GM21447 (cell line): ENCODE data around the gene R3HDM1.
A peak's percentile ranks its signal among the peaks of the same experiment; 100 is the strongest.
"Not testable (repeated sequence)": the region's sequence is repeated elsewhere in the genome, so short reads cannot be mapped to it uniquely, and the experiment has no call there.

Source experiments
- ATAC-seq: cut with Tn5 transposase; IDR thresholded peaks from one replicate; pipeline ENCODE4 v1.9.1; 2021; ENCODE audit not compliant: unreplicated experiment

R3HDM1 gene

GRCh38 chr2:135531231-135532197 lies at the start of gene R3HDM1:
Gene R3HDM1 (plus strand): TSS chr2:135531484. CDS start chr2:135604846, 73,362 bp downstream.
- peak; percentile 81 for ATAC-seq

DNA sequence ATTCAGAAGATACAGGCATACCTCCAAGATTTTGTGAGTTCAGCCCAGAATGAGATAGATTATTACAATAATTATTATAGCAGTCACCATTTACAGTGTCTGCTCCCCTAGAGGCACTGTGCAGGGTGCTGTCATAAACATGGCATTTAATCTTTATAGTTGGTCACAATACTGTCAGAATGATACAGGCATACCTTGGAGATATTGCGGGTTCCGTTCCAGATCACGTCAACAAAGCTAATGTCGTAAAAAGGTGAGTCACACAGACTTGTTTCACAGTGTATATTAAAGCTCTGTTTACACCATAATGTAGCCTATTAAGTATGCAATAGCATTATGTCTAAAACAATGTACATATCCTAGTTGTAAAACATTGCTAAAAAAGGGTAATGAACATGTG lies 45.8 kb upstream of the R3HDM1 start:
- ATAC-seq, result no peak

- no peak for ATAC-seq
These were observed 40.9 kb upstream of the R3HDM1 start for GRCh38 chr2:135490376-135490775.

DNA sequence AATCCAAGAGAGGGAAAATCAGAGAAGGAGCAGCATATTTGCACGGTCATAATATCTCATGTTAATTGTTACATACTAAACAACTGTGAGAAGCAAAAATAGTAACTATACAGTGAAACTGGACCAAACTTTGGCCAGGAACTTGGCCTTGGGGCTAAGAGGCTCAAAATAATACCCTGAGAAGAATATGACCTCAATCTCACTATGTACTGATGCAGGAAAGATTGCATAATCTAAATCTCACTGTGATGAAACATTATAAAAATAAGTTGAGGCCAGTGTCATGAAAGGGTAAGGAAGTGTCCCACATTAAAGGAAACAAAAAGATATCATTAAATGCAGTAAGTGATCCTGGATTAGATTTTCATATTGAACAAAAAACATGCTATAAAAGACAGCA lies 36.8 kb upstream of the R3HDM1 start:
- no peak for ATAC-seq

DNA sequence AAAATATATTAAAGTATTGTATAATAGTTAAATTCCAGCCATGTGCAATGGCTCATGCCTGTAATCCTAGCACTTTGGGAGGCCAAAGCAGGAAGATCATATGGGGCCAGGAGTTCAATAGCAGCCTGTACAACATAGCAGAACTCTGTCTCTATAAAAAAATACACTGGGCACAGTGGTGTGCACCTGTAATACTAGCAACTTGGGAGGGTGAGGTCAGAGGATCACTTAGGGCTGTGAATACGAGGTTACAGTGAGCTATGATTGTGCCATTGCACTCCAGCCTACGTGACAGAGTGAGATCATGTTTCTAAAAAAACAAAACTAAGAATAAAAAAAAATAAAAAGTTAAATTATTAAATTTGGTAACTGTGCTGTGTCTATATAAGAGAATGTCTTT lies 36.4 kb upstream of the R3HDM1 start:
- no peak for ATAC-seq

DNA sequence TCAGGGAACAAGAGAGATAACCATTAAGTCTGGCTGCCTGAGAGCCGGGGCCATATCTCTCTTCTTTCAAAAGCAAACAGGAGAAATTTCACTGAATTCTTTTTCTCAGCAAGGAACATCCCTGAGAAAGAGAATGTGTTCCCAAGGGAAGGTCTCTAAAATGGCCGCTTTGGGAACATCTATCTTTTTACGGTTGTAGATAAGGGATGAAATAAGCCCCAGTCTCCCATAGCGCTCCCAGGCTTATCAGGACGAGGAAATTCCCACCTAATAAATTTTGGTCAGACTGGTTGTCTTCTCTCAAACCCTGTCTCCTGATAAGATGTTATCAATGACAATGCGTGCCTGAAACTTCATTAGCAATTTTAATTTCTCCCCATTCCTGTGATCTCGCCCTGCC lies 32.7 kb upstream of the R3HDM1 start:
- ATAC-seq, result not testable (repeated sequence)

DNA sequence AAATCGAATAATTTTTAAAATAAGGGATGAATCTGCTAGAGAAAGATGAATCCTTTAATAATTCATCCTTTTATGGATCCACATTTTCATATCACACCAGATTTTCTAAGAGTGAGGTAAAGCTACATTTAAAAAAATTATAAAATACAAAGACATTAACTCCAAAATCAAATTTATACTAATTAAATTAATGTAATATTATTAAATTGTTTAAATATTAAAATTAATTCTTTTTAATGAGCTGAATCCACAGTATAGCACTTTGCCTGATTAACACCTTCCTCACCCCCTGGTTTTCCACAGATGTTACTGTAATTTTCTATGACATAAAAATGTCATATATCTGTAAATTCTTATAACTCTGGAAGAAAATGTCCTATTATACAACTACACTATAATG lies 26.5 kb upstream of the R3HDM1 start:
- ATAC-seq, result no peak

- ATAC-seq, result no peak
These were observed 20.7 kb upstream of the R3HDM1 start for GRCh38 chr2:135510577-135510976.

DNA sequence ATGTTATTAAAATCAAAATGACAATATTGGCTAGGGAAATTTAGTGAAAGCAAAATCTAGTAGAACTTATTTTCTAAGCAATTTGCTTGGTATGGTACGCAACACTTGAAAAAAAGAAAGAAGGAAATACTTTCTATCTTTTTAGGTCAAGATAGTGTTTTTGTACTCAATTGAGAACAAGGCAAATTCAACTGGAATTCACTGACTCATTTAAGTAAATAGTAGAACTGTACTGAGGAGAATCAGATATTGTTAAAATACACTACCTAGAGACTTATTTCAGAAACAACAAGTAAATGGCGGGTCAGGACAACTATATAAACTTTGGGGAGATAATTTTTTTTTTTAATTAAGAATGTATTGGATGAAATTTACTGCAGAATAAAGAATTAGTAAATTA lies 19.2 kb upstream of the R3HDM1 start:
- no peak for ATAC-seq

GRCh38 chr2:135525786-135526185 lies 5.5 kb upstream of the R3HDM1 start:
- no peak for ATAC-seq

DNA sequence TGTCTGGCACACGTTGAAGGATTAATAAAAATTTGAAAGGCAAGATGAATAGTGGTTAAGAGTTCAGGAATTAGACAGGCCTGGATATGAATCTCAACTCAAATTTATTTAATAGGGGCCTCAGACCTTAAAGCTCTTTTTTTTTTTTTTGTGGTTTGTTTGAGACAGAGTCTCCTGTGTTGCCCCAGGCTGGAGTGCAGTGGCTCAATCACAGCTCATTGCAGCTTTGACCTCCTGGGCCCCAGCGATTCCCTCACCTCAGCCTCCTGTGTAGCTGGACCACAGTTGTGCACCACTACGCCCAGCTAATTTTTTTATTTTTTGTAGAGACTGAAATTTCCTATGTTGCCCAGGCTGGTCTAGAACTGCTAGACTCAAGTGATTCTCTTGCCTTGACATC lies 3.3 kb upstream of the R3HDM1 start:
- ATAC-seq, result no peak

DNA sequence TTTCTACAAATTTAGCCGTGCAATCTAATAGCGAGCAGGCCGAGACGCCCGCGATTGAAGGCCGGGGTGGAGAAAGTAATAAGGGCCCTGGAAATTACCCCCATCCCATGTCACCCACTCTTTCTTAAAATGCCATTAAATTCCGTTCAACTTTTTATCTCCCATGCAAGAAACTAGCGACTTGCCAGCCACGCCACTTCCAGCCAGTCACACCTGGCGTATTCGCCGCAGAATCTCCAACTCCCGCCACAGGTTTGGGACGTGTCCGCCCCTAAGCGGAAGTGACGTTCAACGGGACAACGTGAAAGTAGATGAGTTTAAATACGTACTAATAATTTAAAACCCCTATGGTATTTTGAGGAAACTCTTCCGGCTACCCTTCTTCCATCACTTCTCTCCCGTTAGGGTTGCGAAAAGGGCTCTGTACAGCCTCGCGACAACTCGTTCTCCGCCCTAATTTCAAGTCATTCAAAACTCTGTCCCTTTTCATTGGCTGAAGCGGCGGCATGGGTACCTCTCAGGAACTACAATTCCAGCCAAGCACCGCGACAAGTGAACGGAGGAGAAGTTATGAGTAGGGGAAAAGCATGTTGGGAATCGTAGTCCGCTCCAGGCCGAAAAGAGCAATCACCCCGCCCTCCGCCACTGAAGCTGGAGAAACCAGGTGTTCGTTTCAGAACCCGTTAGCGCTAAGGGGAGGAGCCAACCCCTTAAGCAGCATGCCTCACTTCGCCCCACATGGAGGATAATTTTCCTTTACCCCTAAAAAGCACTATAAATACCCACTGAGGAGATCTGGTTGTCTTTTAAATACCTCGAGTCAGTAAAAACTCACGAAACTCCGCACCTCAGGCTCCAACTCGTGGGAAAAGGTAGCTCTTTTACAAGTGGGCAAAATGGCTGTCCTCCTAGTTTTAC lies 712 bp upstream of the R3HDM1 start, which contains the start of gene ZRANB3:
TSS of gene ZRANB3 (minus strand) at position 906 of the 918 bp plus-strand sequence.
- peak; percentile 63 for ATAC-seq

GRCh38 chr2:135532581-135532980 lies 1.3 kb downstream of the R3HDM1 start:
- no peak for ATAC-seq

- ATAC-seq, result not testable (repeated sequence)
These were observed 2.3 kb downstream of the R3HDM1 start for GRCh38 chr2:135533545-135533944.

- no peak for ATAC-seq
These were observed 15.2 kb downstream of the R3HDM1 start for GRCh38 chr2:135546436-135546835.

GRCh38 chr2:135547311-135547710 lies 16.0 kb downstream of the R3HDM1 start:
- no peak for ATAC-seq

- ATAC-seq, result no peak
These were observed 20.1 kb downstream of the R3HDM1 start for GRCh38 chr2:135551356-135551755.

DNA sequence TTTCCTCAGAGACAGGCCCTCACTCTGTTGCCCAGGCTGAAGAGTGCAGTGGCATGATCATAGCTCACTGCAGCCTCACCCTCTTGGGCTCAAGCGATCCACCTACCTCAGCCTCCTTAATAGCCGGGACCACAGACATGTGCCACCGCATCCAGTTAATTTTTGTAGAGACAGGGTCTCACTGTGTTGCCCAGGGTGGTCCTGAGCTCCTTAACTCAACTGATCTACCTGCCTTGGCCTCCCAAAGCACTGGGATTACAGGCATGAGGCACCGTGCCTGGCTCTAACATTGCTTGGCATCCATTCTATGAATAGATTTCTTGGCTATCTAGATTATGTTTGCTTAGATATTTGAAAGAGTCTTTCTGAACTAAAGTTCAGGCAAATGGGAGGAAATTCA lies 21.6 kb downstream of the R3HDM1 start:
- ATAC-seq, result no peak

DNA sequence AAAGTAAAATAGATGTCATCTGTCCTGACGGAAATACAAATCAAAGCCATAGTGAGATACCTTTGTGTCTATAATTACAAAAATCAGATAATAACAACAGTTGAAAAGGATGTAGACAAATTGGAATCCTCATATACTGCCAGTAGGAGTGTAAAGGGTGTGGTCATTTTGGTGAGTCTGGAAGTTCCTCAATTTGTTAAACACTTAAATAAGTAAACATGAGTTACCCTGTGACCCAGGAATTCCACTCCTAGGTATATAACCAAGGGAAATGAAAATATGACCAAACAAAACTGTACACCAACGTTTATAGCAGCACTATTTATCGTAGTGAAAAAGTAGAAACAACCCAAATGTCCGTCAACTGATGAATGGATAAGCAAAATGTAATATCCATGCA lies 24.0 kb downstream of the R3HDM1 start:
- no peak for ATAC-seq

GRCh38 chr2:135557530-135557929 lies 26.2 kb downstream of the R3HDM1 start:
- no peak for ATAC-seq

GRCh38 chr2:135561925-135562324 lies 30.6 kb downstream of the R3HDM1 start:
- no peak for ATAC-seq

DNA sequence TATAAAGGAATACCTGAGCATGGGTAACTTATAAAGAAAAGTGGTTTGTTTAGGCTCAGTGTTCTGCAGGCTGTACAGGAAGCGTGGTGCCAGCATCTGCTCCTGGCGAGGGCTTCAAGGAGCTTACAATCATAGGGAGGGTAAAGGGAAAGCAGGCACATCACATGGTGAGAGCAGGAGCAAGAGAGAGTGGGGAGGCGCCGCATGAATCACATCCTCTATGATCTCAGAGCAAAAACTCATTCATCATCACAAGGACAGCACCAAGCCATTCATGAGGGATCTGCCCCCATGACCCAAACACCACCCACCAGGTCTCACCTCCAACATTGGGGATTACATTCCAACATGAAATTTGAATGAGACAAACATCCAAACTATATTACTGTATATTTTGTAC lies 32.5 kb downstream of the R3HDM1 start:
- ATAC-seq, result no peak
